ENCODE data around the gene VAPB.
"Not testable (repeated sequence)": the region's sequence is repeated elsewhere in the genome, so short reads cannot be mapped to it uniquely, and the experiment has no call there.

The VAPB gene

GRCh38 chr20:58388882-58389323 is at the start of gene VAPB:
TSS of gene VAPB (plus strand) at chr20:58389229. CDS start at chr20:58389460, 231 bp downstream.
- DNase-seq, result peak; percentile 98

- DNase-seq, result no peak
Observed at GRCh38 chr20:58339741-58340140, 49.3 kb upstream of the VAPB start.

GRCh38 chr20:58340151-58340550 is 48.9 kb upstream of the VAPB start:
- no peak for DNase-seq

GRCh38 chr20:58340853-58341252 is 48.2 kb upstream of the VAPB start:
- no peak for DNase-seq

- no peak for DNase-seq
Observed at GRCh38 chr20:58342104-58342945, 46.7 kb upstream of the VAPB start.

GRCh38 chr20:58344741-58345140 is 44.3 kb upstream of the VAPB start:
- no peak for DNase-seq

GRCh38 chr20:58349570-58349969 is 39.5 kb upstream of the VAPB start:
- DNase-seq, result no peak

GRCh38 chr20:58352468-58352867 is 36.6 kb upstream of the VAPB start:
- no peak for DNase-seq

- no peak for DNase-seq
Observed at GRCh38 chr20:58359441-58359840, 29.6 kb upstream of the VAPB start.

GRCh38 chr20:58360936-58361335 is 28.1 kb upstream of the VAPB start:
- DNase-seq, result no peak

GRCh38 chr20:58361481-58362205 is 27.4 kb upstream of the VAPB start:
- DNase-seq, result no peak

- no peak for DNase-seq
Observed at GRCh38 chr20:58362206-58362516, 26.9 kb upstream of the VAPB start.

GRCh38 chr20:58362970-58363369 is 26.1 kb upstream of the VAPB start:
- no peak for DNase-seq

GRCh38 chr20:58366866-58367265 is 22.2 kb upstream of the VAPB start:
- DNase-seq, result no peak

- DNase-seq, result no peak
Observed at GRCh38 chr20:58372806-58373205, 16.2 kb upstream of the VAPB start.

- DNase-seq, result not testable (repeated sequence)
Observed at GRCh38 chr20:58373296-58373695, 15.7 kb upstream of the VAPB start.

- DNase-seq, result peak; percentile 74
Observed at GRCh38 chr20:58374027-58374850, 14.8 kb upstream of the VAPB start.

- DNase-seq, result no peak
Observed at GRCh38 chr20:58374906-58375758, 13.9 kb upstream of the VAPB start.

- DNase-seq, result no peak
Observed at GRCh38 chr20:58375759-58376352, 13.2 kb upstream of the VAPB start.

- DNase-seq, result no peak
Observed at GRCh38 chr20:58377017-58377416, 12.0 kb upstream of the VAPB start.

GRCh38 chr20:58377766-58378401 is 11.1 kb upstream of the VAPB start:
- DNase-seq, result no peak

GRCh38 chr20:58378704-58379103 is 10.3 kb upstream of the VAPB start:
- DNase-seq, result peak; percentile 35

Data from hematopoietic multipotent progenitor cell treated with erythropoietin and hydrocortisone succinate and interleukin-3 and kit ligand, for 4 days (in vitro differentiated cells).